Activated naive CD4-positive, alpha-beta T cell treated with anti-CD3 and anti-CD28 coated beads for 36 hours (primary cell): ENCODE results near the gene AIFM1. TPM values are rescaled to one million over a fixed set of nuclear protein-coding genes. Genes with fewer than 3 reads are reported as not detected.

Experiments
- CTCF ChIA-PET: fragments of 350-600 bp; sonication (Branson Sonifier 250); formaldehyde crosslinking; loops from one replicate; lab custom pipeline; 2021; ENCODE audit warnings: antibody characterized with exemption; lab: Charles Lee
- DNase-seq: peaks from one replicate; pipeline ENCODE4 v3.0.0-alpha.2; 2020
- H3K27ac Mint-ChIP-seq: one replicate; pipeline ENCODE4 v1.8.0; 2021; ENCODE audit warnings: mild to moderate bottlenecking, mixed read lengths
- H3K27me3 Mint-ChIP-seq: one replicate; pipeline ENCODE4 v1.8.0; 2021; ENCODE audit warnings: low read depth, mixed read lengths
- H3K36me3 Mint-ChIP-seq: one replicate; pipeline ENCODE4 v1.8.0; 2021; ENCODE audit warnings: low read depth, mixed read lengths
- H3K4me1 Mint-ChIP-seq: one replicate; pipeline ENCODE4 v1.8.0; 2021; ENCODE audit warnings: low read depth, mixed read lengths
- H3K4me3 Mint-ChIP-seq: one replicate; pipeline ENCODE4 v1.8.0; 2021; ENCODE audit warnings: mild to moderate bottlenecking, moderate library complexity, mixed read lengths
- H3K9me3 Mint-ChIP-seq: one replicate; pipeline ENCODE4 v1.8.0; 2021; ENCODE audit warnings: mixed read lengths
- intact Hi-C: fragments of 100-400 bp; cut with micrococcal nuclease; formaldehyde crosslinking; loops from one replicate; pipeline ENCODE4 v1.15.1; 2023
- total RNA-seq, 2 experiments: library from RNA; stranded (reverse); gene quantifications; one replicate each; pipeline ENCODE4 v1.2.3, GENCODE V29; 2021

The AIFM1 gene
- total RNA-seq, 2 experiments from 2014 or later, result 59.4 to 63.1 TPM

DNA sequence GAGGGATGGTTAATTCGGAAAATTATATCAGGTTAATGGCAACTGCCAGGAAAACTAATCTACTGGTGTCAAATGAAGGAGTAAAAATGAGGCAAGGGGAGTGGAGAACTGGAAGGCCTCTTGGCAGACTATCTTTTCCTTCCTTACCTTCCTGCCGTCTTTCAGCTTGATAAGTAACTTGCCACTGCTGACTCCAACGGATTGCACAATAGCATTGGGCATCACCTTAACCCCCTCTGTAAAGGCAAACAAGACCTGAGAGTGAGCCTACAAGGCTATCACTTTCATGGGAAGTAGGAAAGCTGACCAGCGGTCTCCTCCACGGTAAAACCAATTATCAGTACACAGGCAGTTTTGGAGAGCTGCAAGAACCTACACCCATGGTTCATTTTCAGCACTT is 29.1 kb downstream of the AIFM1 start:
- intact Hi-C loops, result no loop called here
- no peaks in the 10 kb centered on the region for H3K27me3 Mint-ChIP-seq
- H3K4me1 Mint-ChIP-seq, result no peaks in the 10 kb centered on the region
- no peak overlapping the region for H3K27ac Mint-ChIP-seq
- H3K4me3 Mint-ChIP-seq, result no peak overlapping the region
- no peak for DNase-seq
- H3K9me3 Mint-ChIP-seq, result no peaks in the 10 kb centered on the region
- peaks cover 13% of the 10 kb centered on the region for H3K36me3 Mint-ChIP-seq
- CTCF ChIA-PET, result no interaction called here

DNA sequence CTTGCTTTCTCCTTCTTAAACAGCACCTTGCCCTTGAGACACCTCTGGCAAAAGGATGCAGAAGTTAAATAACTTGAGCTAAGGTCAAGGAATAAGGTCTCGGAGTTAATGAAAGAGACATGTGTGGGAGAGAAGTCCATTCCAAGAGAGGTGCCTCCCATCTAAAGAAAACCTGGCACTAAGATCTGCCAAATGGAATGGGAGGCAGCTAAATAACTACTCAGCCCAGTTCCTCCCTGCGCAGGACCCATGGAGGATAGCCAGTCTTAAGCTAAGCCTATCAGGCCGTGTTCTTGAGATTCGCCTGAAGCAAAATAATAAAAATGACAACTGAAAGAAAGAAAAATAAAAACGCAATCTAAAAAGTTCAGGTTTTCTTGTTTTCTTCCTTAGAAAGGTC is 34.7 kb downstream of the AIFM1 start:
- CTCF ChIA-PET, result interaction anchor here (1.3 kb wide), 1 partner anchor 61 kb away, joined by 3 read pairs; no protein-coding TSS in a partner anchor
- no peak overlapping the region for H3K27ac Mint-ChIP-seq
- no peak for DNase-seq
- H3K4me3 Mint-ChIP-seq, result no peak overlapping the region
- no peaks in the 10 kb centered on the region for H3K4me1 Mint-ChIP-seq
- H3K27me3 Mint-ChIP-seq, result no peaks in the 10 kb centered on the region
- intact Hi-C loops, result no loop called here
- peaks cover 9% of the 10 kb centered on the region for H3K36me3 Mint-ChIP-seq
- H3K9me3 Mint-ChIP-seq, result no peaks in the 10 kb centered on the region

DNA sequence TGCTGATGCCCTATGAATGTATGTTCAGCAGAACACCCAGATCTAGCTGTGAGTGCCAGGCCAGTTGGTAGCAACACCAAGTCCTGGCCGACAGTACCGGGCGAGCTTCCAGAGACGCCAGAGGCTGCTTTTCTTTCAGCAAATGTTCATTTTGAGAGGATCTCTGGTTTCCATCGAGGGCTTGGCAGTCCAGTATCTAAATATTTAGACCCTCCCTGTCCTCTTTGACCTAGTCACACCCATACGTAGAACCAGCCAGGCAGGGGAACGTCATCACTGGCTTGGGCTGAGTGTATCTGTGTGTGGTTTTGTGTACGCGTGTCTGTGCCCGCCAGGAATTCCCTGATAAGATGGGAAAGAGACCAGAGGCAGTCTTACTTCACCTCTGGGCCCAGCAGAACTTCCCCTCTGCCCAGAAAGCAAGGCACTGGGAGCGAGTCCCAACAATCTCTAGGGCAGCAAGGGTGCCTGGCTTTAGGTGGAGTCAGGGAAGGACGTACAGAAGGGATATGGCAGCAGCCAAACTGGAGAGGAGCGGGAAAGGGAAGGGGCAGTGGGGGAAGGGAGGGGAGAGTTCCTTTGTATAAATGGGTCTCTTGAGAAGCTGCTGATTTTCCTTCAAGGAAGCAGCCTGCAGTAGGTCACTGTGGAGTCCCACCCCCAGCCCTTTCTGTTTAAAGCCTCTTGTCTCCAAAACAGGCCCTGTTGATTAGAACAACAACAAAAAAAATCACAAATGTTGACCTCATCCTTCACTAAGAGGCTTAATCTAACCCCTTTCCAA is 40.4 kb downstream of the AIFM1 start:
- Mint-ChIP-seq H3K27ac (no peak overlapping the region), H3K36me3 (peaks cover 9% of the 10 kb centered on the region), H3K9me3 (no peaks in the 10 kb centered on the region), H3K27me3 (no peaks in the 10 kb centered on the region), H3K4me3 (no peak overlapping the region), H3K4me1 (peaks cover under 1% of the 10 kb centered on the region)
- DNase-seq, result no peak
- CTCF ChIA-PET, result interaction anchor here (0.7 kb wide), 1 partner anchor 40 kb away, joined by 3 read pairs; the partner anchor contains the start of gene AIFM1
- intact Hi-C loops, result no loop called here

DNA sequence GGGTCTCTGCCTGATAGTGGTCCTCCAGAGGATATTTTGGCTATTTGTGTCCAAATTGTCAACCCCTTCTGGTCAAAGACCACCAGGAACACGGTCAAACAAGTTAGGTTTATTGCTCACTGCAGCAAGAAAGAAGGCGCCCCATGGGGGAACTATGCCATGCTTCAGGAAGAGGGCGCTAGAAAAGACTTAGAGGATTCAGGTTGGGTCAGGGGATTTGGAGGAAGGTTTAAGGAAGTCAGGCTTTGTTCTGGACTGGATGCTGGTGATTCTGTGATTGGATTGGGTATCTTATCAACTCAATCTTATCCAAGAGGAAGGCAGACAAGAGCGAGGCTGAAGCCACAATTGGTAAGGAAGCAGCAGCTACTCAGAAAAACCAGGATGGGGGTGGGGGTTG is 41.1 kb downstream of the AIFM1 start:
- Mint-ChIP-seq H3K4me1 (peaks cover 5% of the 10 kb centered on the region), H3K27ac (no peak overlapping the region), H3K9me3 (no peaks in the 10 kb centered on the region), H3K36me3 (peaks cover 7% of the 10 kb centered on the region), H3K4me3 (no peak overlapping the region), H3K27me3 (no peaks in the 10 kb centered on the region)
- intact Hi-C loops, result loop anchor here (5.0 kb wide), 1 partner anchor 142 kb away; the partner anchor contains the start of gene BCORL1
- no peak for DNase-seq
- CTCF ChIA-PET, result no interaction called here

- H3K27ac Mint-ChIP-seq, result no peak overlapping the region
- peaks cover 15% of the 10 kb centered on the region for H3K4me1 Mint-ChIP-seq
- CTCF ChIA-PET, result interaction anchor here (0.6 to 5.9 kb wide), 9 partner anchors 12 to 106 kb away, joined by 3 to 74 read pairs (median 4); no protein-coding TSS in a partner anchor
- intact Hi-C loops, result loop anchor here (1.0 to 5.0 kb wide), 4 partner anchors 35 to 139 kb away; partner anchors contain the start of gene BCORL1
- no peaks in the 10 kb centered on the region for H3K9me3 Mint-ChIP-seq
- H3K27me3 Mint-ChIP-seq, result no peaks in the 10 kb centered on the region
- DNase-seq, result no peak
- H3K36me3 Mint-ChIP-seq, result peaks cover 2% of the 10 kb centered on the region
- H3K4me3 Mint-ChIP-seq, result no peak overlapping the region
Measured at GRCh38 chrX:130121505-130121800, 44.2 kb downstream of the AIFM1 start.

DNA sequence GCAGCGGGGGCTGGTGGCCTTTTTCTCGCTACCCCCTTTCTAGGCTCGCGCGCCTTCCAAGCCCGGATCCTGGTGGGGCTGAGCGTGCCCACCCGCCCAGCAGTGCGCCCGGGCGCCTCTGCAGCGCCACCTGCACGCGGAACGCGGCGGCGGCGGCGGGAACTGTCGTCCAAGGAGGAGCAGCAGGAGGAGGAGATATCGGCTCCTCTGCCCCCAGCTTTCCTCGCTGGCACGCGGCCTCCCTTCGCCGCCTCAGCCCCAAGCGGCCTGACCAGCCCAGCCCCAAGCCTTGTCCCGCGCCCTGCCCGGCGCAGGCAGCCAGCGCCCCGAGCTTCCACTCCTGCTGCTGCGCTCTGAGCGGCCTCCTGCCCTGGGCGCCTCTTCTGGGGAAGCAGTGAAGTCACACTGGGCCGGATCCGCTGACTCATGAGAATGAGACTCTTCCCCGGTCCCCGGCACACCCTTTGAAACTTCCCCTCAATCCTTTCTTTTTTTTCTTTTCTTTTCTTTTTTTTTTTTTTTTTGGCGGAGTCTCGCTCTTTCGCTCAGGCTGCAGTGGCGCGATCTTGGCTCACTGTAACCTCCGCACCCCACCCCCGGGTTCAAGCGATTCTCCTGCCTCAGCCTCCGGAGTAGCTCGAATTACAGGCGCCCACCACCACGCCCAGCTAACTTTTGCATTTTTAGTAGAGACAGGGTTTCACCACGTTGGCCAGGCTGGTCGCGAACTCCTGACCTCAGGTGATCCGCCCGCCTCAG is 44.7 kb downstream of the AIFM1 start:
- Mint-ChIP-seq H3K27ac (no peak overlapping the region), H3K36me3 (peaks cover 2% of the 10 kb centered on the region), H3K27me3 (no peaks in the 10 kb centered on the region), H3K9me3 (no peaks in the 10 kb centered on the region), H3K4me1 (peaks cover 15% of the 10 kb centered on the region), H3K4me3 (peak overlapping the region; percentile 61)
- CTCF ChIA-PET, result interaction anchor here (0.6 to 5.9 kb wide), 12 partner anchors 12 to 333 kb away, joined by 3 to 74 read pairs (median 4); no protein-coding TSS in a partner anchor
- intact Hi-C loops, result loop anchor here (1.0 to 5.0 kb wide), 7 partner anchors 12 to 139 kb away; partner anchors contain the start of gene BCORL1
- peak; percentile 77 for DNase-seq

GRCh38 chrX:130120321-130120731 is 45.3 kb downstream of the AIFM1 start:
- Mint-ChIP-seq H3K4me1 (peaks cover 15% of the 10 kb centered on the region), H3K4me3 (peak overlapping the region; percentile 61), H3K36me3 (peaks cover 2% of the 10 kb centered on the region), H3K27ac (peak overlapping the region; percentile 30), H3K9me3 (no peaks in the 10 kb centered on the region), H3K27me3 (no peaks in the 10 kb centered on the region)
- CTCF ChIA-PET, result interaction anchor here (0.7 to 5.9 kb wide), 6 partner anchors 11 to 72 kb away, joined by 3 to 74 read pairs (median 8); no protein-coding TSS in a partner anchor
- intact Hi-C loops, result loop anchor here (1.0 to 5.0 kb wide), 4 partner anchors 11 to 138 kb away; partner anchors contain the start of gene BCORL1
- DNase-seq, result peak; percentile 44

DNA sequence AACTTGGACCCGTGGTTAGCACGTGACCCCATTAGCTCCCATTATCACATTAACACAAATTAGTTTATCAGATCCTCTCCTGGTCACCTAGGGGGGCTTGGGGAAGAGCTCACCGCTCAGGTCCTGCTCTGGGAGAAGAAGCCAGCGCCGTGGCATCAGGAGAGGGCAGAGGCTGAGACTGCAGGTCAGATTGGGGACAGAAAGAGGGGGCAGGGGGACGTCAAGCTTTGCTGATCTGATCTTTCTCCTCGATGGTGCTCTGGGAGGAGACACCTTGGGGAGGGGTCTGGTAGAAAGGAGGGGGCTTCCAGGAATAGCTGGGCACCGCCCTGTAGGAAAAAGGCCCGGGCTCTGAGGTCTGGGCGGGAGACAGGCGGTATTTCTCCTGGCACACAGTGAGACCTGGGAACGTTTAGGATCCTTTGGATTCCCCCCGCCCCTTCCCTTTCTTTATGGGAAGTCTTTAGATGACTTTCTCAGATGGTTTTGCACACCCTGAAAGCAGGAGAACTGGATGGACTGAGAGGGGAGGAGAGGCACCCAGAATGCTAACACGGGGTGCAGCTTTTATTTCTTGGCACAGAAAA is 46.2 kb downstream of the AIFM1 start:
- Mint-ChIP-seq H3K4me3 (no peak overlapping the region), H3K36me3 (no peaks in the 10 kb centered on the region), H3K9me3 (no peaks in the 10 kb centered on the region), H3K27me3 (no peaks in the 10 kb centered on the region), H3K4me1 (peaks cover 16% of the 10 kb centered on the region), H3K27ac (no peak overlapping the region)
- CTCF ChIA-PET, result interaction anchor here (0.7 to 5.9 kb wide), 6 partner anchors 10 to 41 kb away, joined by 3 to 74 read pairs (median 6); no protein-coding TSS in a partner anchor
- DNase-seq, result no peak
- intact Hi-C loops, result no loop called here

DNA sequence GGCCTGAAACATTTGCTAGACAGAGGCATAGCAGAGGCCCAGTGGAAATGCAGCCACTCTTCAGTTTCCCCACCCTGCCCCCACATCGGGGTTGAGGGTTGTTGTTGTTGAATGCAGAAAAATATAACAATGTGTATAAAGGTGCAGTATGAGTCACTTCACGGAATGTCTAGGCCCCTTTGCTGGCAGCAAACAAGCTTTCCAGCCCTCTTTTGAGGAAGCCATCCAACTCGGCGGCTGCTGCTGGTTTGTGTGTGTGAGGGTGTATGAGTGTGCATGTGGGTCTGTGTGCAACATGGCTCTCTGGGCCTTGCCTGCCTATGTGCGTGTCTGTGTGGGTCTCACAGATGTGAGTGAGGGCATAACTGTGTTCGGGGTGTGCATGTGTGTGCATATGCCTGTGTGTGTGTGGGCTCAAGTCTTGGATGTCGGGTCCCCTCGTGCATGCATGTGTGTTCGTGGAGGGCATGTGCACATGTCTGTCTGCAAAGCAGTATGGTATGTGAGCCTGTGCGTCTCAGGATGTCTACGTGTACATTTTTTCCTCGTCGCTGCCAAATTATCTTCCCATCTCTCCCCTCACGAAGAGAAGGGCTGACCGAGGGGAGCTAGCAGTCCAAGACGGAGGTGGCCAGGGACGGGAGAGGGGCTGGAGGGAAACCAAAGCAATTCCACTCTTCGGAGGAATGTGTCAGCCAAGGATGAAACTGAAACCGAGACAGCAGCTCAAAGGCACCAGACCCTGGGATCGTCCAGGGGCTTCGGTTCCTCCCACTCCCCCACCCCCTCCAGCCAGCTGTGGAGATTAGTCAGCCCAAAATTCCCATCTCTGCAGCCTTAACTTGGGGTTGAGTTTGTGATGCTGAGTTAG is 47.0 kb downstream of the AIFM1 start:
- no peaks in the 10 kb centered on the region for H3K36me3 Mint-ChIP-seq
- H3K9me3 Mint-ChIP-seq, result no peaks in the 10 kb centered on the region
- CTCF ChIA-PET, result interaction anchor here (1.1 to 5.9 kb wide), 3 partner anchors 26 to 38 kb away, joined by 5 to 74 read pairs (median 25); no protein-coding TSS in a partner anchor
- H3K27ac Mint-ChIP-seq, result no peak overlapping the region
- no peak for DNase-seq
- H3K4me1 Mint-ChIP-seq, result peaks cover 20% of the 10 kb centered on the region
- no peak overlapping the region for H3K4me3 Mint-ChIP-seq
- intact Hi-C loops, result no loop called here
- H3K27me3 Mint-ChIP-seq, result no peaks in the 10 kb centered on the region

DNA sequence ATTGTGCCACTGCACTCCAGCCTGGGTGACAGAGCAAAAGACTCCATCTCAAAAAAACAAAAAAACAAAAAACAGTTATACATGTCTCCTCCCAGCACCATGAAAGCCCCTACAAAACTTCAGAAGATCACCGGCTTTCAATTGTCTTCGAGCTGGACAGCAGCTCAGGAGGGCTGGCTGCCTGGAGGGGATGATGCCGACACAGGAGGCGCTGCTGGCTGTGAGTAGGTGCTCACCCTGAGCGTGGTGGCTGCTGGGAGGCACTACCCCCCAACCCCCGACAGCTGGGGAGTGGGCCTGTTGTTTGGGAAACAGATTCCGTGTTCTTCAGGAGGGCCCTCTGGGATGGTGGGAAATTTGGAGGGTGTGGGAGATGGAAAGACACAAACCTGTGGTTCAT is 48.5 kb downstream of the AIFM1 start:
- CTCF ChIA-PET, result interaction anchor here (0.7 to 1.5 kb wide), 4 partner anchors 10 to 38 kb away, joined by 3 to 4 read pairs (median 3); no protein-coding TSS in a partner anchor
- Mint-ChIP-seq H3K27me3 (no peaks in the 10 kb centered on the region), H3K36me3 (no peaks in the 10 kb centered on the region), H3K9me3 (no peaks in the 10 kb centered on the region), H3K4me3 (no peak overlapping the region), H3K27ac (no peak overlapping the region), H3K4me1 (peaks cover 20% of the 10 kb centered on the region)
- intact Hi-C loops, result no loop called here
- no peak for DNase-seq
